ENCODE results near the gene TOPBP1. TPM values are rescaled to one million over a fixed set of nuclear protein-coding genes. Genes with fewer than 3 reads are reported as not detected.
"Not testable (repeated sequence)": the region's sequence is repeated elsewhere in the genome, so short reads cannot be mapped to it uniquely, and the experiment has no call there.

The TOPBP1 gene
- total RNA-seq, 1 donor from 2014 or later, result 49.9 TPM

- H3K9me3 Mint-ChIP-seq, result peaks cover 2% of the 10 kb centered on the region
- no peaks in the 10 kb centered on the region for H3K36me3 Mint-ChIP-seq (ENCODE audit: low read depth)
- no peaks in the 10 kb centered on the region for H3K27me3 Mint-ChIP-seq
- no peak overlapping the region for H3K4me3 Mint-ChIP-seq
- DNase-seq (no peak), ATAC-seq (ENCODE audit: low read depth) (no peak)
- no peak overlapping the region for H3K27ac Mint-ChIP-seq
- TF ChIP-seq, protein P1, sequence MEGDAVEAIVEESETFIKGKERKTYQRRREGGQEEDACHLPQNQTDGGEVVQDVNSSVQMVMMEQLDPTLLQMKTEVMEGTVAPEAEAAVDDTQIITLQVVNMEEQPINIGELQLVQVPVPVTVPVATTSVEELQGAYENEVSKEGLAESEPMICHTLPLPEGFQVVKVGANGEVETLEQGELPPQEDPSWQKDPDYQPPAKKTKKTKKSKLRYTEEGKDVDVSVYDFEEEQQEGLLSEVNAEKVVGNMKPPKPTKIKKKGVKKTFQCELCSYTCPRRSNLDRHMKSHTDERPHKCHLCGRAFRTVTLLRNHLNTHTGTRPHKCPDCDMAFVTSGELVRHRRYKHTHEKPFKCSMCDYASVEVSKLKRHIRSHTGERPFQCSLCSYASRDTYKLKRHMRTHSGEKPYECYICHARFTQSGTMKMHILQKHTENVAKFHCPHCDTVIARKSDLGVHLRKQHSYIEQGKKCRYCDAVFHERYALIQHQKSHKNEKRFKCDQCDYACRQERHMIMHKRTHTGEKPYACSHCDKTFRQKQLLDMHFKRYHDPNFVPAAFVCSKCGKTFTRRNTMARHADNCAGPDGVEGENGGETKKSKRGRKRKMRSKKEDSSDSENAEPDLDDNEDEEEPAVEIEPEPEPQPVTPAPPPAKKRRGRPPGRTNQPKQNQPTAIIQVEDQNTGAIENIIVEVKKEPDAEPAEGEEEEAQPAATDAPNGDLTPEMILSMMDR (IDR thresholded peaks at IDR 0.05), result no peak
- intact Hi-C loops (cut with micrococcal nuclease), result no loop called here
- CTCF ChIA-PET, result no interaction called here
- POLR2A ChIA-PET, result no interaction called here
- H3K4me1 Mint-ChIP-seq, result no peaks in the 10 kb centered on the region
Observed at GRCh38 chr3:133695560-133696171, 33.9 kb upstream of the TOPBP1 start.

DNA sequence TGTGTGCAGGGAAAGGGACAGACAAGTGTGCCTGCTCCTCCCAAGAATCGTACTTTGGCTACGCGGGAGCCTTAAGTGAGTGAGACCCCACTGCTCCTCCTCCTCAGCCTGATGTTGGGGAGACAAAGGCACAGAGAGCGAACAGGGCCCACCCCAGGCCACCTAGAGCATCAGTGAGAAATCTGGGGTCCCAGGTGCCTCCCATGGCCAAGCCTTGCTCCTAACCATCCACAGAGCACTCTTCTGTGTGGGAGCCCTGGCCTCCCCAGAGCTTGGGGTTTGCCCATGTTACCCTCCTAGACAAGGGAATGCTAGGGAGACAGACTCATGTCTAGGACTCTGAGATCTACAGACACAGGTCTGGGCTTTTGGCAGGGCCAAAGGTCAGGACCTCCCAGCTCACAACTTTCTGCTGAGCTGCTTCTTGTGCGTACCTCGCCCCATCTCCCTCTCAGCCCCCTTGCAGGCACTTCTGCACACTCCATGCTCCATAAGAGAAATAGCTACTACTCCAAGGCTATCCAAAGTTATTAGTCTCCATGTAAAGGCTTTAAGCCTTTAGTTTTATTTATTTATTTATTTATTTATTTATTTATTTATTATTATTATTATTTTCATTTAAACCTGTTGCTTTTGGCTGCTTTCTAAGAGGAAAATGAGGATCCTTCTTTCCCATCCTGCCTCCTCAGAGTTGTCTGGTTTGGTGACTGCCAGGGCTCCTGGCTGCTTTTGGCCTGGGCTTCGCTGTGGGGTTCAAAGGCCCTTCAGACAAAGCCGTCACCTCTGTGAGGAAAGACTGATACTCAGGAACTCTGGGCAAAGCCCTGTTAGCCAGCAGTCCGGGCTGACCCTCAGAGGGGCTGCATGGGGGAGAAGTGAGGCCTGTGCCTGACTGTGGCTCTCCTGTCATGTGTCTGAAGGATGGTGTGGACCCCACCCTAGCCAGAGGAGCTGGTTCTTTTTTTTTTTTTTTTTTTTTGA is 32.8 kb upstream of the TOPBP1 start:
- intact Hi-C loops (cut with micrococcal nuclease), result no loop called here
- TF ChIP-seq, protein P1 (IDR thresholded peaks at IDR 0.05), result no peak
- Mint-ChIP-seq H3K4me1 (no peaks in the 10 kb centered on the region), H3K4me3 (no peak overlapping the region), H3K36me3 (ENCODE audit: low read depth) (no peaks in the 10 kb centered on the region), H3K27me3 (no peaks in the 10 kb centered on the region), H3K9me3 (peaks cover 2% of the 10 kb centered on the region), H3K27ac (no peak overlapping the region)
- CTCF ChIA-PET, result no interaction called here
- DNase-seq (no peak), ATAC-seq (ENCODE audit: low read depth) (no peak)
- POLR2A ChIA-PET, result no interaction called here

GRCh38 chr3:133693821-133694220 is 32.1 kb upstream of the TOPBP1 start:
- ChIA-PET CTCF (no interaction called here), POLR2A (no interaction called here)
- DNase-seq (no peak), ATAC-seq (ENCODE audit: low read depth) (no peak)
- Mint-ChIP-seq H3K4me3 (no peak overlapping the region), H3K36me3 (ENCODE audit: low read depth) (no peaks in the 10 kb centered on the region), H3K27ac (no peak overlapping the region), H3K4me1 (no peaks in the 10 kb centered on the region), H3K9me3 (peaks cover 2% of the 10 kb centered on the region), H3K27me3 (no peaks in the 10 kb centered on the region)
- TF ChIP-seq, protein P1 (IDR thresholded peaks at IDR 0.05), result no peak
- intact Hi-C loops (cut with micrococcal nuclease), result no loop called here

DNA sequence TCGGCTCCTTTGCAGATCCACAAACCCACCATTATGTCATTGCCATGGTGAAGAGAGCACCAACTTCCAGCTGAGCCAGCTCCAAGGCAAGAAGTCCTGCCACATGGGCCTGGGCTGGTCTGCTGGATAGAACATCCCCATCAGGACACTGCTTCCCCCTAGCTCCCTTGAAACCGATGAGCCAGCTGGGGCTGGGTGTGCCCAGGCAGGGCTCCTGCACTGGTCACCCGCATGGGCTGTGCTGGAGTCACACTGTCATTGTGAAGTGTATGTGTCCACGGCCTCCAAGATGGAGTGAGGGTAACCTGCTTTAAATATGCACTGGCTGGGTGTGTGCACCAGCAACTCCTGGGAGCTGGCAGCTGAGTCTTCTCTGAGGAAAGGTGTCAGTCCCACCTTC is 31.0 kb upstream of the TOPBP1 start:
- Mint-ChIP-seq H3K4me3 (no peak overlapping the region), H3K9me3 (no peaks in the 10 kb centered on the region), H3K27me3 (no peaks in the 10 kb centered on the region), H3K36me3 (ENCODE audit: low read depth) (no peaks in the 10 kb centered on the region), H3K4me1 (no peaks in the 10 kb centered on the region), H3K27ac (no peak overlapping the region)
- TF ChIP-seq, protein P1 (IDR thresholded peaks at IDR 0.05), result no peak
- DNase-seq (no peak), ATAC-seq (ENCODE audit: low read depth) (no peak)
- ChIA-PET POLR2A (no interaction called here), CTCF (no interaction called here)
- intact Hi-C loops (cut with micrococcal nuclease), result no loop called here

DNA sequence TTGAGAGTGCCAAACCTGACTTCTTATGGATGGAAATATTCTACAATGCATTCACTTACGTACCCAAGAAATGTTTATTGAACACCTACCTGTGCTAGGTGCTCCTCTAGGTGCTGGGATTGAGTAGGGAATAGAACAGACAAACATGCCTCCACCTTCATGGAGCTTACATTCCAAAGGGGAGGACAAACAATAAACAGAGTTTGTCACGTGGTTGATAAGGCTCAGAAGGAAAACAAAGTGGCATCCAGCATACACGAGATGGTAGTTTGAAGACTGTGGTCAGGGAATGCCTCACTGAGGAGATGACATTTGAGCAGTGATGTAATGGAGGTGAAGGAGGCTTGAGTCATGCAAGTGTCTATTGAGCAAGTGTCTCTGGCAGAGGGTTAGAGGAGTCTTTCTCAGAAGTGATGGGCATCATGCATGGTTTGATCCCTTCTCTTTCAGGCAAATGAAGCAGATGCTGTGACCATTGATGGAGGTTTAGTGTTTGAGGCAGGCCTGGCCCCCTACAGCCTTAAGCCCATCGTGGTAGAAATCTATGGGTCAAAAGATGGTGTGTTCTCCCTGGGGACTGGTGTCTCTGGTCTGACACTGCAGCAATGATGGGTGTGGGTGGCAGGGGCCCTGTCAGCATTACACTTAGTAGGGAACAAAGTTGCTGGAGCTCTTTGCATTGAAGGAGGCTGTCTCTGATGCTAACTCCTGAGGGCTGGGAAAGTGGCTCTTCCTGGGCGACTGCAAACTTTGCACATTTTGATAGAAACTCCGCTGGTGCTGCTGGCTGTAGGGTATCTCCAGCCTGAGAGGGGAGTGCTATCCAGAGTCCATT is 29.7 kb upstream of the TOPBP1 start:
- Mint-ChIP-seq H3K27ac (no peak overlapping the region), H3K9me3 (no peaks in the 10 kb centered on the region), H3K4me3 (no peak overlapping the region), H3K27me3 (peaks cover 1% of the 10 kb centered on the region), H3K4me1 (no peaks in the 10 kb centered on the region), H3K36me3 (ENCODE audit: low read depth) (no peaks in the 10 kb centered on the region)
- DNase-seq (no peak), ATAC-seq (ENCODE audit: low read depth) (no peak)
- ChIA-PET POLR2A (no interaction called here), CTCF (no interaction called here)
- intact Hi-C loops (cut with micrococcal nuclease), result no loop called here
- TF ChIP-seq, protein P1 (IDR thresholded peaks at IDR 0.05), result no peak

GRCh38 chr3:133677993-133678392 is 16.3 kb upstream of the TOPBP1 start:
- H3K27me3 Mint-ChIP-seq, result peaks cover 47% of the 10 kb centered on the region
- H3K36me3 Mint-ChIP-seq (ENCODE audit: low read depth); H3K4me3 Mint-ChIP-seq; intact Hi-C loops (cut with micrococcal nuclease); ATAC-seq (ENCODE audit: low read depth); H3K9me3 Mint-ChIP-seq; DNase-seq; H3K27ac Mint-ChIP-seq; POLR2A ChIA-PET; CTCF ChIA-PET; H3K4me1 Mint-ChIP-seq: not testable (repeated sequence)

Data from activated B cell treated with CpG ODN at 0.5 μM for 24 hours (primary cell).